SU-DHL-6 (cell line): ENCODE measurements around the gene ADSS2.

Source experiments
- EZH2phosphoT487 ChIP-seq: fragments of 200-600 bp; sonication (generic), shearing (Covaris generic); conservative IDR thresholded peaks from 2 replicates; pipeline ENCODE4 v1.6.1; 2018; ENCODE audit warnings: mild to moderate bottlenecking, antibody characterized with exemption, low read length, moderate library complexity, mixed read lengths
- TF ChIP-seq, protein P1 (sequence below): fragments of 200-600 bp; sonication (generic); IDR thresholded peaks from one replicate; pipeline ENCODE4 v1.5.1; 2017; ENCODE audit warnings: antibody characterized with exemption, mild to moderate bottlenecking, low read length, moderate library complexity; ENCODE audit not compliant: insufficient read depth, poor library complexity, severe bottlenecking

DNA sequence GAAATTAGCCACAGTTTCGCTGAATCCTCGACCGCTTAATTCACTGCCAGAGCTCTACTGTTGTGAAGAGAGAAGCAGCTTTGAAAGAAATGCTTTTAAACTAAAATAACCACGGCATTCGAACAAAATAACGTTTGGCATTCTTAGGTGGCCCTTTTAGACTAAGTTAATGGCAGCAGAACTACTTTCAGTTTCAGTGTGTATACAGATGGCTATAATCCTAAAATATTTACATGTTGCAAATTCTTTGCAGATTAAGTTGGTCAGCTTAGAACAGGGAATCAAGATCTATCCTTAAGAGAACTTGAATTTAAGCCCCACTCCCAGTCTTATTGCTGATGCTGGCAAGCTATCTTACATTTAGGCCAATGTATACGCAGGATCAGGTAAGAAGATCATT is 62.7 kb downstream of the ADSS2 start:
- TF ChIP-seq, protein P1, sequence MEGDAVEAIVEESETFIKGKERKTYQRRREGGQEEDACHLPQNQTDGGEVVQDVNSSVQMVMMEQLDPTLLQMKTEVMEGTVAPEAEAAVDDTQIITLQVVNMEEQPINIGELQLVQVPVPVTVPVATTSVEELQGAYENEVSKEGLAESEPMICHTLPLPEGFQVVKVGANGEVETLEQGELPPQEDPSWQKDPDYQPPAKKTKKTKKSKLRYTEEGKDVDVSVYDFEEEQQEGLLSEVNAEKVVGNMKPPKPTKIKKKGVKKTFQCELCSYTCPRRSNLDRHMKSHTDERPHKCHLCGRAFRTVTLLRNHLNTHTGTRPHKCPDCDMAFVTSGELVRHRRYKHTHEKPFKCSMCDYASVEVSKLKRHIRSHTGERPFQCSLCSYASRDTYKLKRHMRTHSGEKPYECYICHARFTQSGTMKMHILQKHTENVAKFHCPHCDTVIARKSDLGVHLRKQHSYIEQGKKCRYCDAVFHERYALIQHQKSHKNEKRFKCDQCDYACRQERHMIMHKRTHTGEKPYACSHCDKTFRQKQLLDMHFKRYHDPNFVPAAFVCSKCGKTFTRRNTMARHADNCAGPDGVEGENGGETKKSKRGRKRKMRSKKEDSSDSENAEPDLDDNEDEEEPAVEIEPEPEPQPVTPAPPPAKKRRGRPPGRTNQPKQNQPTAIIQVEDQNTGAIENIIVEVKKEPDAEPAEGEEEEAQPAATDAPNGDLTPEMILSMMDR = no peak
- no peak for TF ChIP-seq EZH2phosphoT487
